Measurements from ENCODE around the gene DOCK4. TPM values are rescaled to one million over a fixed set of nuclear protein-coding genes. Genes with fewer than 3 reads are reported as not detected.

The DOCK4 gene
- total RNA-seq, 4 donors from 2014 or later = 8.2 to 9.0 (median 8.6) TPM

DNA sequence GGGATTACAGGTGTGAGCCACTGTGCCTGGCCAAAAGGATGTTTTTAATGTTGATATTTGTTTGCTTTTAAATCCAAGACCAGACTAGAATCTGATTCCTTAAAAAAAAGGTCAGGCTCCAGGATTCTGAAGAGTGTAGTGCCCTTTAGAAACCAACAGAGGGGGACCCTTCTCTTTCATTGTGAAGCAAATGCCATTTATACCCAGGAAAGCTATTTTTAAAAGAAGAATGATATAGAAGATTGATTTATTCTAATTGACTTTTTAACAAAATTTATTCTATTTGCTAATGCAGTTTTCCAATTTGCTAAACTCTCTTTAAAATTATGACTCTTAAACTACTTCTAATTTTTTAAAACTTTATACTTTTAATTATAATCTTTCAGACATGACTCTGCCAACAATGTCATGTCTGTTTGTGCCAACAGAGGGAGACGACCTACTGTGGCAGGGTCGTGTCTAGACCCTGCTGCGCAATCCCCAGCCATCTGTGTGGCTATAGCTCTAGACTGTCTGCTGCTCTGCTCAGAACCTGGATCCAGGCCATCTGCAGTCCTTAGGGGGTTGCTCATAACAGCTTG, 442.9 kb downstream of the DOCK4 start:
- DNase-seq (ENCODE audit: low spot score in 2 of 2) = no peak
- 31 to 54% methylated on average over 3 of the region's 3 CpGs for WGBS, 2 donors
- no peak overlapping the region for H3K4me3 ChIP-seq (ENCODE audit: low read depth, poor library complexity, severe bottlenecking)
- no peak for TF ChIP-seq CTCF (IDR thresholded peaks at IDR 0.05)
- intact Hi-C loops (cut with DNase I; ENCODE audit: low total_unique reads) = no loop called here

- intact Hi-C loops (cut with DNase I; ENCODE audit: low total_unique reads) = no loop called here
- no peak for TF ChIP-seq CTCF (IDR thresholded peaks at IDR 0.05)
- TF ChIP-seq POLR2A (IDR thresholded peaks at IDR 0.05) = no peak
- H3K4me3 ChIP-seq (ENCODE audit: low read depth, poor library complexity, severe bottlenecking) = no peak overlapping the region
- 72 to 74% methylated on average over 5 of the region's 5 CpGs for WGBS, 2 donors
- no peak for DNase-seq (ENCODE audit: low spot score in 2 of 2)
Measured at GRCh38 chr7:111762799-111763198, 443.4 kb downstream of the DOCK4 start.

GRCh38 chr7:111762211-111762610, 444.0 kb downstream of the DOCK4 start:
- no peak overlapping the region for H3K4me3 ChIP-seq (ENCODE audit: low read depth, poor library complexity, severe bottlenecking)
- no peak for DNase-seq (ENCODE audit: low spot score in 2 of 2)
- TF ChIP-seq POLR2A (IDR thresholded peaks at IDR 0.05) (no peak), CTCF (IDR thresholded peaks at IDR 0.05) (no peak)
- intact Hi-C loops (cut with DNase I; ENCODE audit: low total_unique reads) = no loop called here

- WGBS, 2 donors = 66 to 72% methylated on average over 8 of the region's 8 CpGs
Measured at GRCh38 chr7:111760043-111760442, 446.2 kb downstream of the DOCK4 start.

DNA sequence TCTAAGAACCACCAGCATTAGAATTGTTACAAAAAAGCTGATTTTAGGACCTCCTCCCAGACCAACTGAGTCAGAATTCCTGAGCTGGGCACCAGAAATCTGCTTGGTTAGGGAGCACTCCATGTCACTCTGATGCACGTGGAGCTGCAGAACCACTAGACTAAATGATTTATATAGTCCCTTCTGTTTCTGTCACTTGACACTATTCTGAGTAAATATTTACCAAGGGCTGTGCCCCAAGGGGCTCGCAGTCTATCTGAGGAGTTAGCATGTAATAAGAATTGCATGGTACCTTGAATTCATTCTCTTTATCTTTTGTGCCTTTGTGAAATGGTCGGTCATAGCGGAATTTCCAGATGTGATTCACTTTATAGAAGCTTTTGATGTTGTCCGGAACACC, 447.9 kb downstream of the DOCK4 start:
- no peak for TF ChIP-seq POLR2A (IDR thresholded peaks at IDR 0.05)
- TF ChIP-seq CTCF (IDR thresholded peaks at IDR 0.05) = no peak
- WGBS, 2 donors = 90 to 94% methylated on average over 5 of the region's 5 CpGs
- DNase-seq (ENCODE audit: low spot score in 2 of 2) = no peak
- no peak overlapping the region for H3K4me3 ChIP-seq (ENCODE audit: low read depth, poor library complexity, severe bottlenecking)
- intact Hi-C loops (cut with DNase I; ENCODE audit: low total_unique reads) = no loop called here

More at GRCh38 chr7:111760043-111760442, 446.2 kb downstream of the DOCK4 start:
- H3K4me3 ChIP-seq (ENCODE audit: low read depth, poor library complexity, severe bottlenecking) = no peak overlapping the region
- no peak for DNase-seq (ENCODE audit: low spot score in 2 of 2)
- intact Hi-C loops (cut with DNase I; ENCODE audit: low total_unique reads) = no loop called here
- TF ChIP-seq POLR2A (IDR thresholded peaks at IDR 0.05) (no peak), CTCF (IDR thresholded peaks at IDR 0.05) (no peak)

GRCh38 chr7:111756687-111757178, 449.5 kb downstream of the DOCK4 start:
- DNase-seq (ENCODE audit: low spot score in 2 of 2) = peak; percentile 30 to 89

More at GRCh38 chr7:111756687-111757178, 449.5 kb downstream of the DOCK4 start:
- WGBS, 2 donors = 70 to 71% methylated on average over 11 of the region's 11 CpGs
- no peak overlapping the region for H3K4me3 ChIP-seq (ENCODE audit: low read depth, poor library complexity, severe bottlenecking)
- intact Hi-C loops (cut with DNase I; ENCODE audit: low total_unique reads) = no loop called here
- TF ChIP-seq POLR2A (IDR thresholded peaks at IDR 0.05) = no peak
- TF ChIP-seq CTCF (IDR thresholded peaks at IDR 0.05) = no peak
